ENCODE data around the gene PLCL1. TPM values are rescaled to one million over a fixed set of nuclear protein-coding genes. Genes with fewer than 3 reads are reported as not detected.

Gene PLCL1
- total RNA-seq, 1 experiment from 2014 or later: 1.6 TPM

DNA sequence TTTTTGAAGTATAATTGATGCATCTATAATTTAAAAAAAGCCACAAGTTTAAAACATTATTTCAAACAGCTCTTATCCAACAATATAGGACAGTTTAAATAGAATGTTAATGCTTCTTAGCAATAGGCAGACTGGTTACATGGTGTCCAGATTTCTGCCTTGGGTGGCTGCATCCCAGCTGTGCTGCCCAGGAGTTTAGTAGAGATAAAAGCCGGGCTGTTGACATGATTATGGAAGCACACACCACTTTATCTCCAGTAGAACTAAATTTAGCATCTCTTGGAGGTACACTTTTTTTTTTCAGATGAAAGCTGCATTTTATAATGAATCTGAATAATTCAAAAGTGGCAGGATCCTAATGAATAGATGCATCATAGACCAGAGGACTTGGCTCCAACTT, 309.7 kb downstream of the PLCL1 start:
- Histone ChIP-seq H3K9me3 (no peaks in the 10 kb centered on the region), H3K36me3 (ENCODE audit: control insufficient read depth, insufficient read depth, low read length) (no peaks in the 10 kb centered on the region), H3K4me3 (ENCODE audit: low read depth, low read length) (no peak overlapping the region), H3K27me3 (replicated peaks; ENCODE audit: control insufficient read depth, insufficient read depth, low read length) (no peaks in the 10 kb centered on the region; the same call in 1 of the 2 replicates), H3K4me1 (no peaks in the 10 kb centered on the region)
- DNase-seq: no peak
- Mint-ChIP-seq H3K4me1 (ENCODE audit: low read depth, unreplicated experiment) (no peaks in the 10 kb centered on the region), H3K27me3 (ENCODE audit: insufficient read depth, unreplicated experiment) (peaks cover 4% of the 10 kb centered on the region), H3K9me3 (ENCODE audit: unreplicated experiment) (no peaks in the 10 kb centered on the region), H3K27ac (ENCODE audit: unreplicated experiment) (no peak overlapping the region), H3K4me3 (ENCODE audit: unreplicated experiment) (no peak overlapping the region), H3K36me3 (ENCODE audit: insufficient read depth, unreplicated experiment) (no peaks in the 10 kb centered on the region)
- TF ChIP-seq, protein P1, sequence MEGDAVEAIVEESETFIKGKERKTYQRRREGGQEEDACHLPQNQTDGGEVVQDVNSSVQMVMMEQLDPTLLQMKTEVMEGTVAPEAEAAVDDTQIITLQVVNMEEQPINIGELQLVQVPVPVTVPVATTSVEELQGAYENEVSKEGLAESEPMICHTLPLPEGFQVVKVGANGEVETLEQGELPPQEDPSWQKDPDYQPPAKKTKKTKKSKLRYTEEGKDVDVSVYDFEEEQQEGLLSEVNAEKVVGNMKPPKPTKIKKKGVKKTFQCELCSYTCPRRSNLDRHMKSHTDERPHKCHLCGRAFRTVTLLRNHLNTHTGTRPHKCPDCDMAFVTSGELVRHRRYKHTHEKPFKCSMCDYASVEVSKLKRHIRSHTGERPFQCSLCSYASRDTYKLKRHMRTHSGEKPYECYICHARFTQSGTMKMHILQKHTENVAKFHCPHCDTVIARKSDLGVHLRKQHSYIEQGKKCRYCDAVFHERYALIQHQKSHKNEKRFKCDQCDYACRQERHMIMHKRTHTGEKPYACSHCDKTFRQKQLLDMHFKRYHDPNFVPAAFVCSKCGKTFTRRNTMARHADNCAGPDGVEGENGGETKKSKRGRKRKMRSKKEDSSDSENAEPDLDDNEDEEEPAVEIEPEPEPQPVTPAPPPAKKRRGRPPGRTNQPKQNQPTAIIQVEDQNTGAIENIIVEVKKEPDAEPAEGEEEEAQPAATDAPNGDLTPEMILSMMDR (IDR thresholded peaks at IDR 0.05; ENCODE audit: insufficient read depth in 1 of 2, low read depth in 1 of 2, low read length in 1 of 2, severe bottlenecking in 1 of 2, unreplicated experiment in 1 of 2): no peak
- intact Hi-C loops (cut with micrococcal nuclease; ENCODE audit: unreplicated experiment): no loop called here
- POLR2A ChIA-PET: no interaction called here
- CTCF ChIA-PET: no interaction called here
- no TSS peak for BruUV-seq (replicated peaks)

DNA sequence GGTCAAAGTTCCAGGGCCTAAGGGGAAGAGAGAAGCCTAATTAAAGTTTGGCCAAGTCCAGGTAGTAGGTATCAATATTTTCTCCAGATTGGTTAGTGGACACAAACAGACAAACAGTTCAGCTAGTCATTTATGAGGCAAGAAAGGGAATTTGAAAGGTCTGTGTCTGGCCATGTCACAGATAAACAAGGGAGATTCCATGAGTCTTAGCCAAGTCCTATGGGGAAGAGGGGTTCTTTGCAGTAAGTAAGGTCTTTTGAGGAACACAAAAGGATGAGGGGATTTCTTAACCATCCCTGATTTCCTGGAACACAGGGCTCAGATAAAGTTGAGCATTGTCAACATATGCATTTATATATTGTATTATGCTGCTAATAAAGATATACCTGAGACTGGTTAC, 310.8 kb downstream of the PLCL1 start:
- BruUV-seq (replicated peaks): no TSS peak

GRCh38 chr2:198116756-198117155, 312.4 kb downstream of the PLCL1 start:
- Histone ChIP-seq H3K36me3 (ENCODE audit: control insufficient read depth, insufficient read depth, low read length) (no peaks in the 10 kb centered on the region), H3K4me1 (no peaks in the 10 kb centered on the region), H3K9me3 (no peaks in the 10 kb centered on the region), H3K27me3 (replicated peaks; ENCODE audit: control insufficient read depth, insufficient read depth, low read length) (no peaks in the 10 kb centered on the region), H3K4me3 (ENCODE audit: low read depth, low read length) (no peak overlapping the region)
- ChIA-PET CTCF (no interaction called here), POLR2A (no interaction called here)
- TF ChIP-seq, protein P1 (IDR thresholded peaks at IDR 0.05; ENCODE audit: insufficient read depth in 1 of 2, low read depth in 1 of 2, low read length in 1 of 2, severe bottlenecking in 1 of 2, unreplicated experiment in 1 of 2): no peak
- Mint-ChIP-seq H3K9me3 (ENCODE audit: unreplicated experiment) (no peaks in the 10 kb centered on the region), H3K4me3 (ENCODE audit: unreplicated experiment) (no peak overlapping the region), H3K27ac (ENCODE audit: unreplicated experiment) (no peak overlapping the region), H3K36me3 (ENCODE audit: insufficient read depth, unreplicated experiment) (no peaks in the 10 kb centered on the region), H3K4me1 (ENCODE audit: low read depth, unreplicated experiment) (no peaks in the 10 kb centered on the region), H3K27me3 (ENCODE audit: insufficient read depth, unreplicated experiment) (peaks cover 7% of the 10 kb centered on the region)
- no TSS peak for BruUV-seq (replicated peaks)
- no peak for DNase-seq
- intact Hi-C loops (cut with micrococcal nuclease; ENCODE audit: unreplicated experiment): no loop called here

More for the DNA sequence above, 310.8 kb downstream of the PLCL1 start:
- Histone ChIP-seq H3K4me3 (ENCODE audit: low read depth, low read length) (no peak overlapping the region), H3K36me3 (ENCODE audit: control insufficient read depth, insufficient read depth, low read length) (no peaks in the 10 kb centered on the region), H3K9me3 (no peaks in the 10 kb centered on the region), H3K27me3 (replicated peaks; ENCODE audit: control insufficient read depth, insufficient read depth, low read length) (no peaks in the 10 kb centered on the region; the same call in 1 of the 2 replicates), H3K4me1 (no peaks in the 10 kb centered on the region)
- TF ChIP-seq, protein P1 (IDR thresholded peaks at IDR 0.05; ENCODE audit: insufficient read depth in 1 of 2, low read depth in 1 of 2, low read length in 1 of 2, severe bottlenecking in 1 of 2, unreplicated experiment in 1 of 2): no peak
- no peaks in the 10 kb centered on the region for H3K36me3 Mint-ChIP-seq (ENCODE audit: insufficient read depth, unreplicated experiment)
- no peak for DNase-seq
- intact Hi-C loops (cut with micrococcal nuclease; ENCODE audit: unreplicated experiment): no loop called here
- no peak overlapping the region for H3K4me3 Mint-ChIP-seq (ENCODE audit: unreplicated experiment)
- POLR2A ChIA-PET: no interaction called here
- no peaks in the 10 kb centered on the region for H3K4me1 Mint-ChIP-seq (ENCODE audit: low read depth, unreplicated experiment)
- CTCF ChIA-PET: no interaction called here
- H3K27me3 Mint-ChIP-seq (ENCODE audit: insufficient read depth, unreplicated experiment): peaks cover 7% of the 10 kb centered on the region
- no peak overlapping the region for H3K27ac Mint-ChIP-seq (ENCODE audit: unreplicated experiment)
- H3K9me3 Mint-ChIP-seq (ENCODE audit: unreplicated experiment): no peaks in the 10 kb centered on the region
